Stimulated activated memory B cell treated with anti-CD40 and anti-IgM and Interleukin-4, amounts not matched to agents 10 μg/mL and 1 μg/mL and 100 μg/mL, for 72 hours (primary cell): Measurements from ENCODE around the gene RALGAPB.
A peak's percentile ranks its signal among the peaks of the same experiment; 100 is the strongest.
"Not testable (repeated sequence)": the region's sequence is repeated elsewhere in the genome, so short reads cannot be mapped to it uniquely, and the experiment has no call there.

ENCODE experiments used
- ATAC-seq: fragments of 150-1000 bp; cut with Tn5 transposase; 2 replicates; pipeline ENCODE4 v1.10.0; 2021
- H3K27ac Mint-ChIP-seq: one replicate; pipeline ENCODE4 v1.8.0; 2022; ENCODE audit warnings: mild to moderate bottlenecking, mixed read lengths
- H3K27me3 Mint-ChIP-seq: one replicate; pipeline ENCODE4 v1.8.0; 2022; ENCODE audit warnings: mixed read lengths
- H3K36me3 Mint-ChIP-seq: one replicate; pipeline ENCODE4 v1.8.0; 2022; ENCODE audit warnings: mixed read lengths
- H3K4me1 Mint-ChIP-seq: one replicate; pipeline ENCODE4 v1.8.0; 2022; ENCODE audit warnings: mixed read lengths
- H3K4me3 Mint-ChIP-seq: one replicate; pipeline ENCODE4 v1.8.0; 2022; ENCODE audit warnings: mild to moderate bottlenecking, moderate library complexity, mixed read lengths
- H3K9me3 Mint-ChIP-seq: one replicate; pipeline ENCODE4 v1.8.0; 2022; ENCODE audit warnings: mixed read lengths

Gene RALGAPB

DNA sequence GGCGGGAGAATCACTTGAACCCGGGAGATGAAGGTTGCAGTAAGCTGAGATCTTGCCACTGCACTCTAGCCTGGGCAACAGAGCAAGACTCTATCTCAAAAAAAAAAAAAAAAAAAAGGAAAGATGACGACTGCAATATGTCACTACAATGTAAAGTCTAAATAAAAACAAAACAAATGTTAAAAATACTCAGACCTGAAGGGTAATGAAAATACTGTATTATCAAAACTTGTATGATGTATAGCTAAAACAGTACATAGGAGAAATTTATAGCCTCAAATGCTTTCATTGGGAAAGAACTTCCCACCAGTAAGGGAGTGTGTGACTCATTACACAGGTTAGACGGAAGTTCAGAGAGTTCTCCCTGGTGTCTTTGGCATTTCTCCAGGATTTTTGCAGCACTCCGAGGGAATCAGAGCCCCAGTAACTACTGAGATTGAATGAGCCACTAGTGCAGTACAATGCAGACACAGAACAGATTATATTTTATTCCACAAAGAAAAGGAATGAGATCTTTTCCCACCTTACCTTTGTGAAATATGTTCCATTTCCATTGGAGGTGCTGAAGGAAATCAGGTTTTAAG, 12.5 kb upstream of the RALGAPB start:
- Mint-ChIP-seq H3K27me3 (no peaks in the 10 kb centered on the region), H3K27ac (no peak overlapping the region), H3K9me3 (no peaks in the 10 kb centered on the region), H3K4me3 (no peak overlapping the region), H3K4me1 (no peaks in the 10 kb centered on the region), H3K36me3 (no peaks in the 10 kb centered on the region)
- no peak for ATAC-seq

DNA sequence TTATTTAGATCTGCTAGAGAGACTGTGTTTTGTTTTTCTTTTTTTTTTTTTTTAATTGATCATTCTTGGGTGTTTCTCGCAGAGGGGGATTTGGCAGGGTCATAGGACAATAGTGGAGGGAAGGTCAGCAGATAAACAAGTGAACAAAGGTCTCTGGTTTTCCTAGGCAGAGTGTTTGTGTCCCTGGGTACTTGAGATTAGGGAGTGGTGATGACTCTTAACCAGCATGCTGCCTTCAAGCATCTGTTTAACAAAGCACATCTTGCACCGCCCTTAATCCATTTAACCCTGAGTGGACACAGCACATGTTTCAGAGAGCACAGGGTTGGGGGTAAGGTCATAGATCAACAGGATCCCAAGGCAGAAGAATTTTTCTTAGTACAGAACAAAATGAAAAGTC, 12.0 kb upstream of the RALGAPB start:
- not testable (repeated sequence) for H3K36me3 Mint-ChIP-seq, H3K9me3 Mint-ChIP-seq, H3K4me1 Mint-ChIP-seq, H3K27me3 Mint-ChIP-seq, H3K27ac Mint-ChIP-seq, ATAC-seq, H3K4me3 Mint-ChIP-seq

DNA sequence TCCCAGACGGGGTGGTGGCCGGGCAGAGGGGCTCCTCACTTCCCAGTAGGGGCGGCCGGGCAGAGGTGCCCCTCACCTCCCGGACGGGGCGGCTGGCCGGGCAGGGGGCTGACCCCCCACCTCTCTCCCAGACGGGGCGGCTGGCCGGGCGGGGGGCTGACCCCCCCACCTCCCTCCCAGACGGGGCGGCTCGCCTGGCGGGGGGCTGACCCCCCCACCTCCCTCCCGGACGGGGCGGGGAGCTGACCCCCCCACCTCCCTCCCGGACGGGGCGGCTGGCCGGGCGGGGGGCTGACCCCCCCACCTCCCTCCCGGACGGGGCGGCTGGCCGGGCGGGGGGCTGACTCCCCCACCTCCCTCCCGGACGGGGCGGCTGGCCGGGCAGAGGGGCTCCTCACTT, 11.5 kb upstream of the RALGAPB start:
- not testable (repeated sequence) for H3K27me3 Mint-ChIP-seq

DNA sequence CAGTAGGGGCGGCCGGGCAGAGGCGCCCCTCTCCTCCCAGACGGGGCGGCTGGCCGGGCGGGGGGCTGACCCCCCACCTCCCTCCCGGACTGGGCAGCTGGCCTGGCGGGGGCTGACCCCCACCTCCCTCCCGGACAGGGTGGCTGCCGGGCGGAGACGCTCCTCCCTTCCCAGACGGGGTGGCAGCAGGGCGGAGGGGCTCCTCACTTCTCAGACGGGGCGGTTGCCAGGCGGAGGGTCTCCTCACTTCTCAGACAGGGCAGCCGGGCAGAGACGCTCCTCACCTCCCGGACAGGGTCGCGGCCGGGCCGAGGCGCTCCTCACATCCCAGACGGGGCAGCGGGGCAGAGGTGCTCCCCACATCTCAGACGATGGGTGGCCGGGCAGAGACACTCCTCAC, 11.1 kb upstream of the RALGAPB start:
- H3K36me3 Mint-ChIP-seq, H3K4me1 Mint-ChIP-seq, ATAC-seq, H3K27me3 Mint-ChIP-seq, H3K4me3 Mint-ChIP-seq, H3K9me3 Mint-ChIP-seq, H3K27ac Mint-ChIP-seq: not testable (repeated sequence)

More for the DNA sequence above, 11.5 kb upstream of the RALGAPB start:
- not testable (repeated sequence) for H3K9me3 Mint-ChIP-seq, H3K4me3 Mint-ChIP-seq, H3K4me1 Mint-ChIP-seq, ATAC-seq, H3K27ac Mint-ChIP-seq, H3K36me3 Mint-ChIP-seq

DNA sequence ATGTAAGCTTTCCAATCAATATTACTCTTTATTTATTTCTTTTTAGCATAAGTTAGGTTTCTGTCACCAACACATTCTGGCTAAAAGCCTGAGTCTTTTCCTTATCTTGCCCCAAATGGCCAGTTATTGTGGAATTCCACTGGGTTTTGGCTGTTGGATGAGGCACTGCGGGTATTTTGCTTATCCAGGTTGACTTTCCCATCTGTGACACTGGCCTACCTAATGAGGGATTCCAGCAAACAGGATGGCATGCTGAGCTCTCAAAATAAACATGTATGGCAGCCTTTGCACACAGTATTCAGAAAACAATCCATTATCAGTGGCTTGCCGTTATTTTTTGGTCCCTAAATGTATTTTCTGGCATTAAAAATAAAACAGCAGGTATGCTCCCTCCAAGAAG, 6.5 kb upstream of the RALGAPB start:
- no peak overlapping the region for H3K27ac Mint-ChIP-seq
- ATAC-seq, result no peak

DNA sequence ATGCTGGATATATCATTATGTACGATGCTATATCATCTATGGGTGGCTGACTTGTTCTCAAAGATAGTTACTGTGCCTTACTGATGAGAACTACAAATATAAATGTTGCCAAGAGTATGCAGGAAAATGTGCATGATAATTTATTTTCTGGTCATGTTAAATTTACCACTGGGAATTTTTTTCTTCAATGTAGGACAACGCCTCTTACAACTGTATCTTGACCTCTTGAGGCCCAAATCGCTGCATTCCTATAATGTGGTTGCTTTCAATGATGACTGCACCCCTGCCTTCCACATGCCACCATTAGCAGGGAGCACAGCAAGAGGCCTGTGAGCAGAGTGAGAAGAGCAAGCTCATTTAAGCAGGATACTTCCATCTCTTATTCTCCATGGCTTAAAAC, 5.7 kb upstream of the RALGAPB start:
- ATAC-seq, result no peak
- peaks cover 4% of the 10 kb centered on the region for H3K4me1 Mint-ChIP-seq
- H3K36me3 Mint-ChIP-seq, result no peaks in the 10 kb centered on the region
- H3K27me3 Mint-ChIP-seq, result no peaks in the 10 kb centered on the region
- H3K9me3 Mint-ChIP-seq, result no peaks in the 10 kb centered on the region
- no peak overlapping the region for H3K4me3 Mint-ChIP-seq
- no peak overlapping the region for H3K27ac Mint-ChIP-seq

More for the DNA sequence above, 6.5 kb upstream of the RALGAPB start:
- Mint-ChIP-seq H3K4me1 (no peaks in the 10 kb centered on the region), H3K4me3 (no peak overlapping the region), H3K36me3 (no peaks in the 10 kb centered on the region), H3K27me3 (no peaks in the 10 kb centered on the region), H3K9me3 (no peaks in the 10 kb centered on the region)

DNA sequence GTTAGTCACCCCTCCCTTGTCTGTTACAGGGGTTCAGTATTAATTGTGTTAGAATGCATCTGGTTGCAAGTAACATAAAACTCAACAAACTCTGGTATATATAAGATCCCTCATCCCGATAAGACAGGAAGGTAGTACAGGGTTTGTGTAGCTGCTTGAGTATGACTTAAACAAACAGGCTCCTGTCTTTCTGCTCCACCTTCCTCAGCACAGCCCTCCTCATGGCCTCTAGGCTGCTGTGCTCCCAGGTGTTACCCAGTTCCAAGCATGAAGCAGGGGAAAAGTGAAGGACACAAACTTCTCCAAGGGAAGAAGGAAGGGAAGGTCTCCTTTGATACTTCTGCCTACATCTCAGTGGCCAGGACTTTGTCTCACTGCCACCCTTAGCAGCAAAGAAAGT, 1.4 kb upstream of the RALGAPB start:
- Mint-ChIP-seq H3K4me3 (no peak overlapping the region), H3K36me3 (no peaks in the 10 kb centered on the region), H3K27ac (no peak overlapping the region), H3K4me1 (peaks cover 25% of the 10 kb centered on the region), H3K9me3 (no peaks in the 10 kb centered on the region), H3K27me3 (no peaks in the 10 kb centered on the region)
- no peak for ATAC-seq

DNA sequence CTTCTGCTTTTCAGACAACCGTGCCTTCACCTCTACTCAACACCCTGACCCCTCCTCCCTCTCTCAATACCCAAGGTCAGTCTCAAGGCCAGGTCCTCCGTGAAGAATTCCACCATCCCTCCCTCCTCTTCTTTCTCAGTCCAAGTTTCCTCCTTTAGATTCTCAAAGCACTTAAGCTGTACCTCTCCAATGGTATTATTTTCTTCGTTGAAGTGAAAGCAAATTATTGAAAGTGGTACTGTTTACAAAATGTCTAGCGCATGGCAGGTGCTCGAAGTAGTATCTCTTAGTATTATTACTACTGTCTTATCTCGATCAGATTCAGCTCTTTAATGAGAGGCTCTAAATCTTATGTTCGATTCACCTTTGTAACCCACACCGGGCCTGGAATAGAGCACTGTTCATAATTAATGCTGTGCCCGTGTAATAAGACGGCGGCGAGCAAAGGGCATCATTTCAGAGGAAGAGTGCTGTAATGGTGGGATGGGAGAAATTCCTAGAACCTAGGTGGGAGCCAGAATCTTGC, 593 bp upstream of the RALGAPB start:
- peaks cover 31% of the 10 kb centered on the region for H3K4me1 Mint-ChIP-seq

DNA sequence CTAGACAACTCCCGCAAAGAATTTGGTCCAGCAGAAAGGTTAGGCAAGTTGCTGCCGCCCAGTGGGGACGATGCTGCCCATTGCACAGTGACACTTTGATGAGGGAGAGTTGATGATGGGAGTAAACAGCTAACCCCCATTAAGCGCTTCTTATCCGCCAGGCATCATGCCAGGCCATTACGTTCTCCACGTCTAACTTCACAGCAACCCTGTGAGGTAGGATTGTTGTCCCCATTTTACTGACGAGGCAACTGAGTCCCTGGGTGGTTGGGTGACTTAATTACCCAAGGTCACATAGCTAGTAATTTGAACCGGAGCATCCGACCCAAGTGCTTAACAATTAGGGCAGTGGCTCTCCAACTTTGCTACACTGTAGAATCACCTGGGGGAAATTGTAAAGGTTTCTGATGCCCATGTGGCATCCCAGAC, 738 bp downstream of the RALGAPB start:
- H3K4me1 Mint-ChIP-seq, result peaks cover 31% of the 10 kb centered on the region
- H3K36me3 Mint-ChIP-seq, result no peaks in the 10 kb centered on the region
- no peaks in the 10 kb centered on the region for H3K27me3 Mint-ChIP-seq
- H3K4me3 Mint-ChIP-seq, result peak overlapping the region; percentile 81
- ATAC-seq, result no peak
- no peaks in the 10 kb centered on the region for H3K9me3 Mint-ChIP-seq
- peak overlapping the region; percentile 67 for H3K27ac Mint-ChIP-seq

More for the DNA sequence above, 593 bp upstream of the RALGAPB start:
- Mint-ChIP-seq H3K27me3 (no peaks in the 10 kb centered on the region), H3K27ac (peak overlapping the region; percentile 67), H3K4me3 (peak overlapping the region; percentile 81), H3K36me3 (no peaks in the 10 kb centered on the region), H3K9me3 (no peaks in the 10 kb centered on the region)
- peak; percentile 6 for ATAC-seq

DNA sequence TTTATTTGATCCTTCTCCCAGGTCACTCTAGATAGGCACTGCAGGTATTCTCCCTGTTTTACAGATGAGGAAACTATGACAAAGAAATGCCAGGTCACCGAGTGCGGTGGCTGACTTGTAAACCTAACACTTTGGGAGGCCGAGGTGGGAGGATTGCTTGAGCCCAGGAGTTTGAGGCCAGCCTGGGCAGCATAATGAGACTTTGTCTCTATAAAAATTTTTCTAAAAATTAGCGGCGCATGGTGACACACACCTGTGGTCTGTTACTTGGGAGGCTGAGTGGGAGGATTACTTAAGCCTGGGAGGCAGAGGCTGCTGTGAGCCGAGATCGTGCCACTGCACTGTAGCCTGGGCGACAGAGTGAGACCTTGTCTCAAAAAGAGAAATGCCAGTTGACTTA, 5.1 kb downstream of the RALGAPB start:
- no peak for ATAC-seq
- peaks cover 22% of the 10 kb centered on the region for H3K36me3 Mint-ChIP-seq
- no peak overlapping the region for H3K4me3 Mint-ChIP-seq
- no peaks in the 10 kb centered on the region for H3K27me3 Mint-ChIP-seq
- H3K4me1 Mint-ChIP-seq, result peaks cover 50% of the 10 kb centered on the region
- H3K9me3 Mint-ChIP-seq, result no peaks in the 10 kb centered on the region
- H3K27ac Mint-ChIP-seq, result no peak overlapping the region

DNA sequence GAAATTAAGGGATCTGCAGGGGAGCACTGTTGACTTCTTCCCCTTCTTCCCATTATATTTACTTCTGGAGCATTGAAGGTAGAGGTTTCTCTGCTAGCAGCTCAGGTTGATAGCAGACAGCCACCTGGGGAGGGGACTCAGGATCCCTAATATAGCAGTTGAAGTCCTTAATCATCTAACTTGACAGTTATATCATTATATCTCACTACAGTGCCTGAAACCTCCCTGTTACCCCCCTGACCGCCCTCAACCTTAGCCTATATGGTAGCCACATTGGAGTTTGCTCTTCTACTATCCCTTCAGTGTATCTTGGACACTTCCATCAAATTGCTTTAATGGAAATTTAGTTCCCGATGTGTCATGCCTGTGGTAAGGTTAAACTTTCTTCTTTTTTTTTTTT, 7.0 kb downstream of the RALGAPB start:
- Mint-ChIP-seq H3K27me3 (no peaks in the 10 kb centered on the region), H3K36me3 (peaks cover 22% of the 10 kb centered on the region), H3K4me1 (peaks cover 42% of the 10 kb centered on the region), H3K9me3 (no peaks in the 10 kb centered on the region), H3K4me3 (no peak overlapping the region), H3K27ac (no peak overlapping the region)
- ATAC-seq, result no peak

DNA sequence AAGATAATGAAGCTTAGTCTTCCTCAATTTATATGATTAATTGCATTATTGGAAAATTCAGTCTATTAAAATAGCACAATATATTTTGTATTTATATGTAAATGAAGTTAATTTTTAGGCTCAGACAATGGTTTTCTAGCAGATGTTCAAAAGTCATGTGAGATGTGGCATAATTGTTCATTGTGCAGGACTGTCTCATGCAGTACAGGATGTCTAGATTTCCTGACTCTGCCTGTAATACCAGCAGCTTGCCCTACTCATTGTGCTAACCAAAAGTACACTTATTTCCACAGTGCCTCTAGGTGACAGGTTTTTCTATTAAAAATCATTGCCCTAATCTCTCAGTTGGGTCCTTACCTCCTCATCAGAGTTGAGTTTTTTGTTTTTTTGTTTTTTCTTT, 12.4 kb downstream of the RALGAPB start:
- H3K4me3 Mint-ChIP-seq, result no peak overlapping the region

DNA sequence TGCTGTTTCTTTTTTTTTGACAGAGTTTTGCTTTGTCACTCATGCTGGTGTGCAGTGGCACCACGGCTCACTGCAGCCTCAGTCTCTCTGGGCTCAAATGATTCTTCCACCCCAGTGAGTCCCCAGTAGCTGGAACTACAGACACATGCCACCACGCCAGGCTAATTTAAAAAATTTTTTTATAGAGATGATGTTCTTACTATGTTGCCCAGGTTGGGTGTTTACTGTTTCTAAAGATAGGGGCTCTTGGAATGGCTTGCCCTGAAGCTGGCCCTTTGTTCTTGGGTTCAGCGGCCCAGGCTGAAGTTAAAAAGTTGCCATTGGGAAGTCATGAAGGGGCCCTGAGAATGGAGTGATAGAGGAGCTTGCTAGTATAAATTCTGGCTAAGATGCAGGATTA, 16.5 kb downstream of the RALGAPB start:
- Mint-ChIP-seq H3K4me3 (no peak overlapping the region), H3K36me3 (peaks cover 47% of the 10 kb centered on the region), H3K27me3 (no peaks in the 10 kb centered on the region), H3K27ac (no peak overlapping the region), H3K4me1 (peaks cover 6% of the 10 kb centered on the region), H3K9me3 (no peaks in the 10 kb centered on the region)
- ATAC-seq, result no peak

More for the DNA sequence above, 12.4 kb downstream of the RALGAPB start:
- no peaks in the 10 kb centered on the region for H3K9me3 Mint-ChIP-seq
- ATAC-seq, result no peak
- H3K27ac Mint-ChIP-seq, result no peak overlapping the region
- H3K27me3 Mint-ChIP-seq, result no peaks in the 10 kb centered on the region
- peaks cover 21% of the 10 kb centered on the region for H3K4me1 Mint-ChIP-seq
- peaks cover 37% of the 10 kb centered on the region for H3K36me3 Mint-ChIP-seq

DNA sequence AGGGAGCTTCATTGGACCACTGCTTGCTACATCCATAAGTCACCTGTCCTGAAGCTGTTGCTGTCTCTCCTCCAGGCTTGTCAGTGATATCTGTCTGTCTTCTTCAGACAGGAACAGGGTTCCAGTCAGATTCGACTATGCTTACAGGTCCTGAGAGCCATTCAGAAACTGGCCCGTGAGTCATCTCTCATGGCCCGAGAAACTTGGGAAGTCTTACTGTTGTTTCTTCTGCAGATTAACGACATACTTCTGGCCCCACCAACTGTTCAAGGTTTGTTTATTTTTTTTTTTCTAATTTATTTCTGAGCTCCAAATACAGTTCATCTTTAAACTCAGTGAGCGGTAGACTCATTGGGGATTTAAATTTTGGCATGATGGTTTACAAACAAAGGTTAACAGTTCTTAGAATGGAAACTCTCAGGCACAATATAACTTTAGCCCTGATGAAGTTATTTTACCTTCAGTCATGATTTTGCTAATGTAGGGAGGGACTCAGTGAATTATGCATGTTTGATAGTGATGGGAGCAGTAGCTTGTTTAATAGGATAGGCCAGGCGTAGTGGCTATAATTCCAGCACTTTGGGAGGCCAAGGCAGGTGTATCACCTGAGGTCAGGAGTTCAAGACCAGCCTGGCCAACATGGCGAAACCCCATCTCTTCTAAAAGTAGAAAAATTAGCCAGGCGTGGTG, 24.7 kb downstream of the RALGAPB start:
- H3K27ac Mint-ChIP-seq, result no peak overlapping the region
- H3K36me3 Mint-ChIP-seq, result peaks cover 62% of the 10 kb centered on the region

DNA sequence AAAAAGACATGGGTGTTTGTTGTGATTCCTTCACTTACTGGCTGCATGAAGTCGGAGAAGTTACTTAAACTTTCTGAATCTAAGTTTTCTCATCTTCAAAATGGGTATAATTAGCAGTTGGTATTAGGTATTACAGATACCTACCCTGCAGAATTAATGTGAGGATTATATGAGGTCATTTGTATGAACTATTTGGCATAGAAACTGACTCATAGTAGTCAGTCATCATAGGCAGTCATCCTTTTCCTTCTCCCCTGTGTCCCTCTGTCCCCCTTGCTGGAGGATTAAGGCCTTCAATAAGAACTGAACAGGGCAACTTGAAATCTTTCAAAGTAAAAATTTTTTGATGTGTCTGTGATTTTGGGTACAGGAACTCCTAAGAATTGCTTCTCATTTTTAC, 26.3 kb downstream of the RALGAPB start:
- H3K36me3 Mint-ChIP-seq, result peaks cover 60% of the 10 kb centered on the region

More for the DNA sequence above, 24.7 kb downstream of the RALGAPB start:
- ATAC-seq, result no peak
- no peaks in the 10 kb centered on the region for H3K9me3 Mint-ChIP-seq
- no peaks in the 10 kb centered on the region for H3K27me3 Mint-ChIP-seq
- H3K4me3 Mint-ChIP-seq, result no peak overlapping the region
- no peaks in the 10 kb centered on the region for H3K4me1 Mint-ChIP-seq

DNA sequence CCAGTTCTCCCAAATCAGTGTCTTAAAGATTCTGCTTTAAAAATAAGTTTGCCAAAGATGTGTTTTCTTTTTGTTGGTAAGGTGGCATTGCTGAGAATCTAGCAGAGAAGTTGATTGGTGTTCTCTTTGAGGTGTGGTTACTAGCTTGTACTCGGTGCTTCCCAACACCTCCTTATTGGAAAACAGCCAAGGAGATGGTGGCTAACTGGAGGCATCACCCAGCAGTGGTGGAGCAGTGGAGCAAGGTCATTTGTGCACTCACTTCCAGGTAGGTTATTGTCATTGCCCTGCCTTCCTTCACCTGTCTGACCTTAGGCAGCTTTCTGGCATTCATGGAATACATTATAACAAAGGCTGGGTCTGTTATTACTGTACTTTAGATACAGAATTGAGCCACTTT, 26.7 kb downstream of the RALGAPB start:
- Mint-ChIP-seq H3K36me3 (peaks cover 61% of the 10 kb centered on the region), H3K9me3 (peaks cover under 1% of the 10 kb centered on the region), H3K27ac (no peak overlapping the region), H3K27me3 (no peaks in the 10 kb centered on the region), H3K4me1 (no peaks in the 10 kb centered on the region), H3K4me3 (no peak overlapping the region)
- ATAC-seq, result no peak

More for the DNA sequence above, 26.3 kb downstream of the RALGAPB start:
- Mint-ChIP-seq H3K27me3 (no peaks in the 10 kb centered on the region), H3K27ac (no peak overlapping the region), H3K4me1 (no peaks in the 10 kb centered on the region), H3K4me3 (no peak overlapping the region), H3K9me3 (no peaks in the 10 kb centered on the region)
- ATAC-seq, result no peak
